Mammary epithelial cell (primary cell): ENCODE measurements around the gene SAMMSON.

Experiments used
- EZH2 ChIP-seq: IDR thresholded peaks from 2 replicates; pipeline ENCODE4 v1.6.1; 2012; ENCODE audit warnings: low read length, inconsistent platforms, borderline replicate concordance
- TF ChIP-seq, protein P1 (sequence below), 2 donors: IDR thresholded peaks in 1 of 2; conservative IDR thresholded peaks in 1 of 2; 2 replicates each; pipeline ENCODE4 v1.5.1; 2011 to 2012; ENCODE audit warnings: inconsistent platforms in 2 of 2, low read length in 2 of 2, mild to moderate bottlenecking in 2 of 2, control low read depth in 1 of 2, low read depth in 1 of 2; ENCODE audit not compliant: insufficient read depth in 1 of 2; ENCODE audit errors: extremely low read depth in 1 of 2

DNA sequence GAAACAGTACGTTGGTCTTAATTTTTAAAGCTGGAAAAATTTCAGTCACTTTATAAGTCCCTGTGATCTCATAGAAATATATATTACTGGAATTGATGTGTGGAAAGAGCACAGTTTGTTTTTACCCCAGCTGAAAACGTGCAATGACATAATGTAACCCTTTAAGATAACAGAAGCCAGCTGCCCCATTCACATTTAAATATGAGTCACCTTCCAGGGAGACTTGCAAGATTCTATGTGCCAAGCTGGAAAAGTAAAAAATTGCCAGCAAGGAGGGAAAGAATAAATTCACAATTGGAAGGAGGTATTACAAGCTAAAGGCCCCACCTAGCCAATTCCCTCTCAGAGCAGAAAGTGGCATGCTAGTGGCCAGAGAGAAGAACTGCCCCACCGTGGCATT lies 50.2 kb downstream of the SAMMSON start:
- no peak for TF ChIP-seq EZH2
- TF ChIP-seq, protein P1, sequence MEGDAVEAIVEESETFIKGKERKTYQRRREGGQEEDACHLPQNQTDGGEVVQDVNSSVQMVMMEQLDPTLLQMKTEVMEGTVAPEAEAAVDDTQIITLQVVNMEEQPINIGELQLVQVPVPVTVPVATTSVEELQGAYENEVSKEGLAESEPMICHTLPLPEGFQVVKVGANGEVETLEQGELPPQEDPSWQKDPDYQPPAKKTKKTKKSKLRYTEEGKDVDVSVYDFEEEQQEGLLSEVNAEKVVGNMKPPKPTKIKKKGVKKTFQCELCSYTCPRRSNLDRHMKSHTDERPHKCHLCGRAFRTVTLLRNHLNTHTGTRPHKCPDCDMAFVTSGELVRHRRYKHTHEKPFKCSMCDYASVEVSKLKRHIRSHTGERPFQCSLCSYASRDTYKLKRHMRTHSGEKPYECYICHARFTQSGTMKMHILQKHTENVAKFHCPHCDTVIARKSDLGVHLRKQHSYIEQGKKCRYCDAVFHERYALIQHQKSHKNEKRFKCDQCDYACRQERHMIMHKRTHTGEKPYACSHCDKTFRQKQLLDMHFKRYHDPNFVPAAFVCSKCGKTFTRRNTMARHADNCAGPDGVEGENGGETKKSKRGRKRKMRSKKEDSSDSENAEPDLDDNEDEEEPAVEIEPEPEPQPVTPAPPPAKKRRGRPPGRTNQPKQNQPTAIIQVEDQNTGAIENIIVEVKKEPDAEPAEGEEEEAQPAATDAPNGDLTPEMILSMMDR (conservative IDR thresholded peaks at IDR 0.05 in 1 of 2, IDR thresholded peaks at IDR 0.05 in 1 of 2; ENCODE audit: extremely low read depth in 1 of 2, insufficient read depth in 1 of 2, low read depth in 1 of 2, low read length in 2 of 2), result no peak
